Measurements from ENCODE around the gene NOC4L.
"Not testable (repeated sequence)": the region's sequence is repeated elsewhere in the genome, so short reads cannot be mapped to it uniquely, and the experiment has no call there.

NOC4L gene

GRCh38 chr12:132186208-132186856, 42.1 kb downstream of the NOC4L start:
- DNase-seq = peak in 1 of 2 donors; percentile 21

- no peak for DNase-seq
Observed at GRCh38 chr12:132186857-132187620, 42.8 kb downstream of the NOC4L start.

DNA sequence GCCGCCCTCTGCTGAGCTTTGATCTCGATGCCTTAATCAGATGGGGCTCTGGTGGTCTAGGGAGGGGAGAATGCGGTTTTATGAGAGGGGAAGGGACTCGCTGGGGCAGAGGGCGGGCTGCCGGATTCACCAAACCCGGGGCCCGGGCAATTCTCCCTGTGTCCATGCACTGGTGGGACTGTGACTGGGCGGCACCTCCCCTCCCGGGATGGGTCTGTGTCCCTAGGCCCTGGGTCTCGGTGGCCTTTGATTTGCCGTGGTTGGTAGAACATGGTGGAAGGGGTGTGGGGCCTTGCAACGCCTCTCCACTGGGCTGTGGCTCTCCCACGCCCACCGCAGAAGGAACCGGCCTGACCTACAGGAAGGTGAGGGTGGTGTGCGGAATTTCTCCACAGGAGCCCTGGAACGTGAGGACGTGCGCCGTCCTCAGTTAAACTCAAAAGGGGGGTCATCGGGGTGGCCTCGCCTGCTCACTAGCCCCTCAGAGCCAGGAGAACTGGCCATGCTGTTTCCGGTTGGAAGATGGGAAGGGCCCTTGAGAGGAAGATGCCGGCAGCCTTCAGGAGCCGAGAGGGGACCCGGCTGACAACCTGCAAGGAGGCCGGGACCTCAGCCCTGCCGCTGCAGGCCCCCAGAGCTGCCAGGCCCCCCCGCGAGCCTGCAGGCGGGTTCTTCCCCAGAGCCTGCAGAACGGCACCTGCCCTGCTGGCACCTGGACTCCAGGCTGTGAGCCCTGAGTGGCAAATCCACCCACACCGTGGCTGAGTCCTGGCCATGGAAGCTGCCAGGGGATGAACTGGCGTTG, 43.6 kb downstream of the NOC4L start:
- no peak for DNase-seq

GRCh38 chr12:132188451-132188901, 44.2 kb downstream of the NOC4L start:
- no peak for DNase-seq

- DNase-seq = no peak
Observed at GRCh38 chr12:132188916-132189325, 44.7 kb downstream of the NOC4L start.

- peak; percentile 94 to 97 for DNase-seq
Observed at GRCh38 chr12:132189378-132190011, 45.2 kb downstream of the NOC4L start.

GRCh38 chr12:132190012-132190755, 45.9 kb downstream of the NOC4L start:
- DNase-seq = no peak

DNA sequence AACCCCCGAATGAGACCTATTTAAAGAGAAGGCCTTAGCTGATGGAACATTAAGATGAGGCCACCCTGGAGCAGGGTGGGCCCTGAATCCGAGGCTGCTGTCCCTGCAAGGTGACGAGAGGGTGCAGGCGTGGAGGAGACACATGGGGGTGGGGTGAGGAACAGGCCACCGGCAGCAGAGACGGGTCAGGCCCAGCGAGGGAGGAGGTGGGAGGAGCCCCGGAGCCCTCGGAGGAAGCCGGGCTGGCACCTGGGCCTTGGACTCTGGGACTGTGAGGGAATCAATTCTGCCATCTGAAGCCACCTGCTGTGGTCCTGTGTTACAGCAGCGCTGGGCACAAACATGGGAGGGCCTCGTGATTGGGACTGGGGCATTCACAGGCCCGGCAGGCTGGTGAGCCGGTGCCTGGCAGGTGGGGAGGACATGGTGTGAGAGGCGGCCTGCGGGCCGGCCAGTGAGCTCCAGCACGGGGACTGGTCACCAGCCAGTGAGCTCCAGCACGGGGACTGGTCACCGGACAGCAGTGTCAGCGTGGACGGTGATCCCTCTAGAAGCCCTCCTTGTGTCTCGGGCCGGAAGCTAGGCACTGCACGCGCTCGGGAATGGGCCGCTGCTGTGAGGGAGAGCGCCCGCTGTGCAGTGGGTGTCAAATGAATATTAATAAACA, 46.7 kb downstream of the NOC4L start:
- no peak for DNase-seq

DNA sequence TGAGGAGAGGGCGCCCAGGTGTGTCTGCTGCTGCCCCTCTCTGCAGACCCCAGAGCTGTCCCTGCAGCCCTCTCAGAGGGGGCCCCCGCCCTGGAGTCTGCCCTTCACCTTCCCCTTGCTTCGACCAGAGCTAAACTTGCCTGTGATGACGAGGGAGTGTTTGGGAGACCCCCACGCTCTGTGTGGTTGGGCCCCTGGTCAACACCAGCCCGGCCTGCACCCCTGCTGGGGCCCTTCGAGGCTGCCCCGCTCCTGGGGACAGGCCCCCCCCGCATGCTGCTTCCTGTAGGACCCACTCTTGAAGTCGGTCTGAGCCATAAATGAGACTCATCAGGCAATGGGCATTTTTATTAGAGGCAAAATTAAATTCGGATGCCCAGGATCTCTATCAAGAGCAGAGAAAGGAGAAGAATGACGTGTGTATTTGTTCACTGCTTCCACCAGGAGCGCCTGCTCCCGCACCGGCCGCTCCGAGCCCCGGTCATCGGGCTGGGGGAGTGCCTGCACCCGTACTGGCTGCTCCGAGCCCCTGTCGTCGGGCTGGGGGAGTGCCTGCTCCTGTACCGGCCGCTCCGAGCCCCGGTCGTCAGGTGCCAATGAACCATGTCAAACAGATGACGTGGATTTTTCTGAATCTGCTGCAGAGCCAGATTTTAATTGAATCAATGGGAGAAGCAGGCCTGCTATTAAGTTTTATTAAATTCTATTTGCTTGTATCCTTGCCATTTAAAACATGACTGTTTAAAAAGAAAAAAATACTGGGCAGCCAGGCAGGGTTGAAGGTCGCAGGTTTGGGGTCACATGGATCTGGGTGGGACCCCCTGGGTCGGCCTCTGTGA, 47.7 kb downstream of the NOC4L start:
- no peak for DNase-seq

DNA sequence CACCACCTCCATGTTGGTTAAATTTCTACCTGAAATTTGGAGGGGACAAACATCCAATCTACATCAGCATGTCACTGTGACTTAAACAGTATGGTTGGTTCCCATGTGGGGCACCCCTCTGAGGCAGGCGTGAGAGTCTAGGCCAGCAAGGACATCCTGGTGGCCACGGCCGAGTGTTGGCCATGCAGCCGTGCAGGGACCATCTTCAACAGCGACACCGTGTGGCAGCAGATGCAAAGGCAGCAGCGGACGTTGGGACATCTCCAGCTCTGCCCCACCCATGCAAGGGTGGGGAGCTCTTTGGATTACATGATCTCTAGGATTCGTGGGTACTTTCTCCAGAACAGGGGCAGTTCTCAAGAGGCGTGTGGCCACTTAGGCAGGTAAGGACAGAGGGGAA, 49.8 kb downstream of the NOC4L start:
- DNase-seq = no peak

DNA sequence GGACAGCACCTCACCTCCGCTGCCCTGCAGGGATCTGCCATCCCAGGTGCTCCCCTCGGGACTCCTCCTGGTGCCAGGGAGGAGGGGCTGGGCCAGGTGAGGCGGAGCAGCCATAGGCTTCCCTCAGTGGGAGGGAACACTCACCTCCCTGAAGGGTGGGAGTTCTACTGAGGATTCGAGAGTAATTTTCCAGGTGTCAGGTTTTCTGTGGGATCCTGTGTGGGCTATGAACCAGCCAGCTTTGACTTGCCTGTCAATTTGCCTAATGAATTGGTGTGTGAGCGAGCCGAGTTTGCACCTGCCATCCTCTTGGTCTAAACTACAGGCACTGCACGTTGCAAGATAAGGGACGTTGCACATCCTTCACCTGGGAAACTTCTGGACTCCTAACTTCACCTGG, 50.3 kb downstream of the NOC4L start:
- no peak for DNase-seq

GRCh38 chr12:132195242-132195641, 51.0 kb downstream of the NOC4L start:
- not testable (repeated sequence) for DNase-seq

DNA sequence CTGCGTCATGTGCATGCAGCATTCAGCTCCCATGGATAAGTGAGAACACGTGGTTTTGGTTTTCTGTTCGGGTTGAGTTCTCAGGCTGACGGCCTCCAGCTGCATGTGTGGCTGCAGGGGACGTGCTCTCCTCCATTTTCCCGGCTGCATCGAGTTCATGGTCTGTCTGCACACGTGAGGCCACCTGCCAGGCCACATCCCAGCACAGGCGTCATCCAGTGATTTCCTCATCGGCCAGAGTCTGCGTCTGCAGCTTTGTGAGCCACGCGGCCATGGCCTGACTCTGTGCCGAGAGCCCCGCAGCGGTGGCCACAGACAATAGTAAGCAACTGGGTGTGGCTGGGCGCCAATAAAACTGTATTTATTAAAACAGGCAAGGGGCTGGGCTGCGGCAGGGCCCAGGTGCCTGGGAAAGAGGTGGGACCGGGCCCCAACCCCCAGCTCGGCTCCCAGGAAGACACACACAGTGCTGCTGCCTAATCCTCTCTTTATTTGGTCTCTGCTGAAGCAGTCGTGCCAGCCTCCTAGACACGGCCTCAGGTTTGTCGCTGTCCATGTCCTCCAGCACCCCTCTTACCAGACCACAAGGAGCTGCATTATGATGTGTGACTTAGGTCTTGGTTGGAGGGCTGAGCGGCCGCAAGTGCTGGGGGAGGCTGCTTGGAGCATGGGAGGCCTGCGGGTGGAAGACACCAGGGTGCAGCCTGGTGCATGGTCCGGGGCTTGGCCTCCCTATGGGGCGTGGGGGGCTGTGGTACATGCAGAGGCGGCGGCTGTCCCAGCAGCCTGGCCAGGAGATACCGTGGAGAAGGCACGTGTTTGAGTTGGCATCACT, 52.0 kb downstream of the NOC4L start:
- DNase-seq = no peak

DNA sequence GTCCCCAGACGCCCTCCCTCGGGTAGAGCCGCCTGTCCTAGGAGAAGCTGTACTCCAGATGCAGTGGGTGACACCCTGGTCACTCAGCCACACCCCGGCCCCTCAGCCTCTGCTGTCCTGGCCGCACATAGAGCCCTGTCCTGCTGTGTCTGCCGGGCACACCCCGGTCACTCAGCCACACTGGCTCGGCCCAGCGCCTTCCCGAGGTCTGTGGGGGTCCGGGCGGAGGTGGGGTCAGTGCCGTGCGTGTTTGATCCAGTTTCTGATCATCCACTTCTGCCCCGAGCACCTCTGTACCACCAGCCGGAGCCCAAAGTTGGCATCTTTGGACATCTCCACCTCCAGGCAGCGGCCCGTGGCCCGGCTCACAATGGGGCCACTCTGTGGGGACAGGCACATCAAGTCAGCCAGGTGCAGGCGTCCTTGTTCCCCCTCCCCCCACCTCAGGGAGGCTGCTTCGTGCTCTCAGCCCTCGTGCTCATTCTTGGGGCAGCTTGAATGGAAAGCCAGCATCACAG, 52.7 kb downstream of the NOC4L start:
- DNase-seq = no peak

DNA sequence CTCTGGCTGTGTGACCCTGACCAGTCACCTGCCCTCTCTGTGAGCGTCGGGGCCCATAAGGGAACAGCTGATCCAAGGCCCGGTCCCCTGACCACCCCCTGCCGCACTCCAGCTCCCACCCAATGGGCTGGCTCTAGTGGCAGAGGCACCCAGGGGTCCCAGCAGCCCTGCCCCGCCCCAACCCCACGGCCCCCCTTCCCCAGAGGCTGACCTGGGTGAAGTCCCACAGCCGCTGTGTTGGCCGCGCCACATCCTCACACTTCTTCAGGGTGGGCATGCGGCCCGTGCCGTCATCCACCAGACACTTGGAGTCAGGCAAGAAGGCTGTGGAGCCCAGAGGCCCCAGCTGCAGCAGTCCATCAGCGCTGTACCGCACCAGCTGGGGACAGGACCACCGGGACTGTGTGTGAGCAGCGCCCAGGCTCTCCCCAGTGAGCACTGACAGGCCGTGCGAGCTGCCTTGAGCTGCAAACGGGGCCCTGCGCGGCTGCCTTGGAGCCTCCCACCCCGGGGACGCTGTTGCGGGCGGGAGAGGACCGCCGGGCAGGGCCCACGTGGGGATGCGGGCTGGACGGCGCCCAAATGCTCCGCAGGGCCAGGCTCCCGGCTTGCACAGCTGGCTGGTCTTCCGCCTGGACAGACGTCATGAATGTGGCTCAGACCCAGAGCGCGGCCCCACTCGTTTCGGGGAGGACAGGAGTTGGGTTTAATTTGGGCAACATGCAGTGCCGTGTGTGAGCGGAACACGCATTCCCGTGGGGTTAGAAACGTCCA, 53.5 kb downstream of the NOC4L start:
- no peak for DNase-seq

DNA sequence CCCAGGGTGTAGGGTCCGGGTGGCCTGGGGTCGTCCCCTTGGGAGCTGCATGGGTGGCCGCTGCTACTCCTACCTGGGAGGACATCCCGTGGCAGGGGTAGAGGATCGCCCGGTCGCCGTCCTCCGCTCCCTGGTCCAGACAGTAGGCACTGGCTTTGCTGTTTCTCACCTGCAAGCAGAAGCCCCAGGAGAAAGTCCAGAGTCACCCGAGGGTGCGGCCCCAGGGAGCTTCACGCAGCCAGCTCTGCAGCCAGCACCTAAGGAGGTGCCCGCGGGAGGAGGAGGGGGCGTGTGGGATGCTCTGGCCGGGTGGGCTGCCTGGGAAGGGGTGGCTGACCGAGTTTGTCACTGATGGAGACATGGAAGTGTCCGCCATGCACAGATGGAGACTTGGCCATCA, 54.8 kb downstream of the NOC4L start:
- DNase-seq = no peak

DNA sequence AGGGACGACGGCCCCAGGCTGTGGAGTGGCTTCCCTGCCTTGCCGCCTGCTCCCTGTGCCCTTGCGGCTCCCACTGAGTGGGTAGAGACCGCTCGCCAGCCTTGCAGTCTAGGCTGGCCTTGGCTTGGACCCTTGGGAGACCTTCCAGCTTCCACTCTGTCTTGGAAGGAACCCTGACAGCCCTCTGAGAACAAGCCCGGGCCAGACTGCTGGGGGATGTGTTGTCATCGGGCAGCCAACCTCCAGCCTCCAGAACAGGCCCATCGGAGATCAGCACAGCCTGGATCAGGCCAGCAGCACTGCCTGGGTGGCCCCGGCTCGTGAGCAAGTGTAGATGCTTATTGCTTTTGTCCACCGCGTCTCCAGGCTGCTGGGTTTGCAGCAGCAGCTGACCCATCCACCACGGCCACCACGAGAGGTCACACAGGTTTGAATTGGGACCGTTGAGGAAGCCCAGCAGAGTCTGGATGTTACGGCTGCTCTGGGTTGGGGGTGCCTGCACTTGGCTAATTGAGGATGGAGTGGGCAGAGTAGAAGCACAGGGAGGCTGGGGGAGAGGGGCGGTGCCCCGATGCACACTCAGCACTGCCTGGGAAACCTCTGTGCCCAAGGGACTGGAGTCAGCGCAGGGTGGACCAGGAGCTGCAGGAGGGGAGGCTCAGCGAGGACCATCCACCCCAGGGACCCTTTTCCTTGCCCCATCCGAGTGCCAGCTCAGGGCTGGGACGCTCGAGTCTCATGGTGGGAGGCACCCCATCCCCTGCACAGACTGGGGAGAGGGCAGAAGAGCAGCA, 55.5 kb downstream of the NOC4L start:
- no peak for DNase-seq

- no peak for DNase-seq
Observed at GRCh38 chr12:132200800-132201199, 56.5 kb downstream of the NOC4L start.

Measured in CD4-positive, alpha-beta T cell treated with Interferon alpha-2 for 1 hour (primary cell).